ENCODE results near the gene CDC14A.

CDC14A gene

GRCh38 chr1:100542285-100542684 lies 190.0 kb downstream of the CDC14A start:
- DNase-seq (ENCODE audit: low read depth) = no peak

- DNase-seq (ENCODE audit: low read depth) = no peak
These were observed 191.3 kb downstream of the CDC14A start for GRCh38 chr1:100543640-100544039.

GRCh38 chr1:100544791-100545190 lies 192.5 kb downstream of the CDC14A start:
- no peak for DNase-seq (ENCODE audit: low read depth)

GRCh38 chr1:100545855-100546254 lies 193.5 kb downstream of the CDC14A start:
- no peak for DNase-seq (ENCODE audit: low read depth)

- no peak for DNase-seq (ENCODE audit: low read depth)
These were observed 199.7 kb downstream of the CDC14A start for GRCh38 chr1:100552031-100552430.

- no peak for DNase-seq (ENCODE audit: low read depth)
These were observed 200.6 kb downstream of the CDC14A start for GRCh38 chr1:100552922-100553321.

- no peak for DNase-seq (ENCODE audit: low read depth)
These were observed 203.9 kb downstream of the CDC14A start for GRCh38 chr1:100556181-100556580.

- no peak for DNase-seq (ENCODE audit: low read depth)
These were observed 204.8 kb downstream of the CDC14A start for GRCh38 chr1:100556925-100557605.

- DNase-seq (ENCODE audit: low read depth) = no peak
These were observed 205.3 kb downstream of the CDC14A start for GRCh38 chr1:100557606-100557953.

GRCh38 chr1:100565533-100565932 lies 213.2 kb downstream of the CDC14A start:
- no peak for DNase-seq (ENCODE audit: low read depth)

- no peak for DNase-seq (ENCODE audit: low read depth)
These were observed 213.8 kb downstream of the CDC14A start for GRCh38 chr1:100565937-100566699.

GRCh38 chr1:100567062-100567461 lies 214.8 kb downstream of the CDC14A start:
- DNase-seq (ENCODE audit: low read depth) = no peak
